ENCODE data around the gene ITSN2. TPM values are rescaled to one million over a fixed set of nuclear protein-coding genes. Genes with fewer than 3 reads are reported as not detected.
"Not testable (repeated sequence)": the region's sequence is repeated elsewhere in the genome, so short reads cannot be mapped to it uniquely, and the experiment has no call there.

ITSN2 gene
- total and polyA plus RNA-seq, 2 of the 8 experiments (the other 6 are each of a cell fraction or from before 2014, with no cell fraction given), result 9.3 to 17.0 TPM

GRCh38 chr2:24199968-24200590, 160.3 kb downstream of the ITSN2 start (continued):
- TF ChIP-seq RFX5 (IDR thresholded peaks at IDR 0.05; ENCODE audit: borderline replicate concordance, low read depth, low read length) (no peak), CTBP2 (IDR thresholded peaks at IDR 0.05; ENCODE audit: borderline replicate concordance, insufficient read depth, insufficient read length, low read length) (no peak)

GRCh38 chr2:24197213-24197612, 163.1 kb downstream of the ITSN2 start:
- H4K91ac ChIP-seq (replicated peaks; ENCODE audit: insufficient read length, low read length); H3K79me1 ChIP-seq (ENCODE audit: low read depth, low read length); H3K4ac ChIP-seq (replicated peaks; ENCODE audit: insufficient read length, low read depth, low read length); H3K79me2 ChIP-seq (ENCODE audit: control insufficient read depth in 1 of 2, insufficient read depth in 2 of 2, low read length in 2 of 2); H3K4me2 ChIP-seq (ENCODE audit: insufficient read depth in 1 of 2, low read depth in 2 of 2, low read length in 2 of 2); H4K20me1 ChIP-seq (replicated peaks in 1 of 2; ENCODE audit: control insufficient read depth in 1 of 2, insufficient read depth in 2 of 2, low read length in 2 of 2); H3K27ac ChIP-seq (ENCODE audit: low read depth, low read length); H3K18ac ChIP-seq (ENCODE audit: extremely low read depth, low read length); H3K36me3 ChIP-seq (ENCODE audit: control insufficient read depth in 2 of 4, insufficient read depth in 4 of 4, low read length in 3 of 4); H2BK5ac ChIP-seq (ENCODE audit: low read depth, low read length); H3K14ac ChIP-seq (ENCODE audit: insufficient read length); H4K8ac ChIP-seq (ENCODE audit: extremely low read depth, insufficient read depth, low read length); H2BK15ac ChIP-seq (ENCODE audit: low read length); H3K56ac ChIP-seq (replicated peaks; ENCODE audit: insufficient read length, low read depth, low read length); POLR2A ChIA-PET (ENCODE audit: partially characterized antibody); H3K27me3 ChIP-seq (replicated peaks in 1 of 4; ENCODE audit: control insufficient read depth in 3 of 4, extremely low read depth in 1 of 4, insufficient read depth in 3 of 4, low read length in 3 of 4); H3K4me1 ChIP-seq (replicated peaks in 1 of 4; ENCODE audit: control insufficient read depth in 3 of 4, insufficient read depth in 4 of 4, low read length in 3 of 4); H2BK12ac ChIP-seq (ENCODE audit: low read depth, low read length); H3K9me3 ChIP-seq (ENCODE audit: insufficient read depth in 2 of 2, low read depth in 1 of 2, low read length in 1 of 2); CTCF ChIA-PET (ENCODE audit: partially characterized antibody); H3K4me3 ChIP-seq (ENCODE audit: extremely low read depth in 1 of 4, insufficient read depth in 2 of 4, low read depth in 3 of 4, low read length in 4 of 4); H3K23ac ChIP-seq (ENCODE audit: insufficient read length); DNase-seq (ENCODE audit: low read depth in 1 of 2, low spot score in 2 of 2); H2BK20ac ChIP-seq (ENCODE audit: low read length); H4K5ac ChIP-seq (ENCODE audit: insufficient read length, low read depth, low read length); H2AK5ac ChIP-seq (ENCODE audit: low read depth, low read length); H2AFZ ChIP-seq (ENCODE audit: low read length); H3K9ac ChIP-seq (replicated peaks in 1 of 4; ENCODE audit: extremely low read depth in 1 of 4, low read depth in 3 of 4, low read length in 3 of 4); H3K23me2 ChIP-seq (ENCODE audit: low read depth, low read length); FAIRE-seq; H2BK120ac ChIP-seq (replicated peaks; ENCODE audit: low read depth, low read length): not testable (repeated sequence)
- 69% methylated on average over 1 of the region's 1 CpG; no CpG with 5 or more reads in 1 of the 2 experiments for WGBS, 2 experiments (ENCODE audit: extremely low coverage in 1 of 2, insufficient coverage in 1 of 2, insufficient read length in 1 of 2, insufficient replicate concordance in 2 of 2, low coverage in 1 of 2, low lambda C conversion rate in 2 of 2, missing lambda C conversion rate in 1 of 2)

Data from H1 (cell line).